Adipose tissue (tissue), 3 donors: ENCODE measurements around the gene CELF2. TPM values are rescaled to one million over a fixed set of nuclear protein-coding genes. Genes with fewer than 3 reads are reported as not detected.

ENCODE experiments used
- H3K27ac ChIP-seq: one replicate; pipeline ENCODE4 v1.5.1; 2013; ENCODE audit warnings: low read depth, low read length
- whole genome bisulfite sequencing, 3 donors: extraction: QIAGEN DNeasy Blood & Tissue Kit; methylation state at CpG; one replicate each; pipeline ENCODE4 v1.1.7; 2013; 5-methylcytosine and 5-hydroxymethylcytosine counted together
- polyA plus RNA-seq, 3 donors: library from polyadenylated mRNA; stranded (reverse); fragments of 200-250 nt; gene quantifications; one replicate each; pipeline ENCODE4 v1.2.3, GENCODE V29; 2013
- donor health status: healthy with polysubstance abuse.
- donor health status: Bipolar disorder and iron deficiency.
- donor health status: healthy.

The CELF2 gene
- polyA plus RNA-seq, 3 donors, result 3.5 to 26.7 (median 26.0) TPM

GRCh38 chr10:11138314-11139033, 120.8 kb downstream of the CELF2 start:
- H3K27ac ChIP-seq, result no peak overlapping the region
- WGBS, 3 donors, result 59 to 86% (median 83%) methylated on average over 9 of the region's 9 CpGs

DNA sequence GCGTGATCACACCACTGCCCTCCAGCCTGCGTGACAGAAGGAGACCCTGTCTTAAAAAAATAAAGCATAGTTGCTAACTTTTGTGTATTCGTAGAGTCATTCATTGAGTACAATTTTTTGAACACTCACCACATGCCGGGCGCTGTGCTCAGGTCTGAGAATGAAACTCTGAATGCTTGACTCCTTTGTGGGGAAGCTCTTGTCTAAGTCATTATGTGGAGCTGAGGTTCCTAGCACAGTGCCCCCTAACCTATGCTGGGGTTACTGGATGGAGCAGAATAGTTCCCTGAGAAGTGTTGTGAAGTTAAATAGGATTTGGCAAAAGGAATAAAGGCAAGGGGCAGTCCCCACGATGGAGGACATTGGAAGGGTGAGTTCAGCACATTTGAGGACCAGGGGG, 123.3 kb downstream of the CELF2 start:
- WGBS, 3 donors, result 87 to 89% (median 88%) methylated on average over 6 of the region's 6 CpGs
- H3K27ac ChIP-seq, result no peak overlapping the region

DNA sequence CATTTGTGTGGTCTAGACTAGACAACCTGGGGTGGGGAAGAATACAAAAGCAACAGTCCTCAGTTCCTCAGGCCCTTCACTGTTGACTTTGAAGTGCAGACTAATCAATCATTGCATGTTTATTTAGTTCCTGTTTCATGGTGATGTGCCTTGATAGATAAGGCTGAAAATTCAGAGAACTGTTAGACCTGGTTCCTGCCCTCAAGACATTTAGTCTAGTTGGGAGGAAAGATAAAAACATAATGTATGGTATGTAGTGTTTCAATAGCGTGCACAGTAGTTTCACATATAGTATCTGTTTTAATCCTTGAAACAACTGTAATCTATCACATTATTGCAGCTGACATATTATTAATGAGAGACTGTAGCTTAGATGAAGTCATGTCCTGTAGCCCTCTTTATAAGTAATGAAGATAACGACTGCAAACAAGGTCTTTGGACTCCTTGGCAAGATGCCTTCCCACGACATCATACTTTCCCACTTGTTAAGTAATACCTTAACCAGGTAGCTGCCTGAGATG, 124.0 kb downstream of the CELF2 start:
- 30 to 52% (median 50%) methylated on average over 3 of the region's 3 CpGs for WGBS, 3 donors
- H3K27ac ChIP-seq, result no peak overlapping the region

DNA sequence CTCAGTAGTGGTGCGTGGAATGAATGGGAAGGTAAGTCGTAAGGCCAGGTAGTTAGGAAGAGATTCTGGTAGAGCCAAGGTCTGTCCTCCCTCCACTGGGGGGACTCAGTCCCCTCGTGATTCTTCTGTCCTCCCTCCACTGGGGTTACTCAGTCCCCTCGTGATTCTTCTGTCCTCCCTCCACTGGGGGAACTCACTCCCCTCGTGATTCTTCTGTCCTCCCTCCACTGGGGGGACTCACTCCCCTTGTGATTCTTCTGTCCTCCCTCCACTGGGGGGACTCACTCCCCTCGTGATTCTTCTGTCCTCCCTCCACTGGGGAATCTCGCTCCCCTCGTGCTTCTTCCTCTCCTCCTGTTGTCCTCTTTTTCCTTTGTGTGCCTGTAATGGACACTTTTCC, 125.1 kb downstream of the CELF2 start:
- no peak overlapping the region for H3K27ac ChIP-seq
- WGBS, 3 donors, result 71 to 85% (median 81%) methylated on average over 8 of the region's 8 CpGs

DNA sequence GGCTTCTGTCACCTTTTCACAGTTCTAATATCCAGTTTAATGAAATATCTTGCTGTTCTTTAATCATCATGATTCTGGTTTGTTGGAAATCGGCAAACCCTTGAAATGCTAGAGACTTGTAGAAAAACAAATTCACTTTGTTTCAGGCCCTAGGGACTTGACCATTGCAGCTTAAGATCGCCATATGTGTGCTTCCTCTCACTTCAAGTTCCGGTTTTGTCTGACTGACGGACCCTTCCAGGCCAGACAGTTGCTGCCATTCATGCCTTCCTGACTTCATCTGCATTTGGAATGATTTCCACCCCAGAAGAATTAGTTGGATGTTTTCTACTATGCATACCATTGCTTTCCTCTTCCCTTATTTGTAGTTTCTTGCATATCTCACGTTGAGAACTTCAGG, 125.6 kb downstream of the CELF2 start:
- 66 to 77% (median 67%) methylated on average over 5 of the region's 5 CpGs for WGBS, 3 donors
- no peak overlapping the region for H3K27ac ChIP-seq

DNA sequence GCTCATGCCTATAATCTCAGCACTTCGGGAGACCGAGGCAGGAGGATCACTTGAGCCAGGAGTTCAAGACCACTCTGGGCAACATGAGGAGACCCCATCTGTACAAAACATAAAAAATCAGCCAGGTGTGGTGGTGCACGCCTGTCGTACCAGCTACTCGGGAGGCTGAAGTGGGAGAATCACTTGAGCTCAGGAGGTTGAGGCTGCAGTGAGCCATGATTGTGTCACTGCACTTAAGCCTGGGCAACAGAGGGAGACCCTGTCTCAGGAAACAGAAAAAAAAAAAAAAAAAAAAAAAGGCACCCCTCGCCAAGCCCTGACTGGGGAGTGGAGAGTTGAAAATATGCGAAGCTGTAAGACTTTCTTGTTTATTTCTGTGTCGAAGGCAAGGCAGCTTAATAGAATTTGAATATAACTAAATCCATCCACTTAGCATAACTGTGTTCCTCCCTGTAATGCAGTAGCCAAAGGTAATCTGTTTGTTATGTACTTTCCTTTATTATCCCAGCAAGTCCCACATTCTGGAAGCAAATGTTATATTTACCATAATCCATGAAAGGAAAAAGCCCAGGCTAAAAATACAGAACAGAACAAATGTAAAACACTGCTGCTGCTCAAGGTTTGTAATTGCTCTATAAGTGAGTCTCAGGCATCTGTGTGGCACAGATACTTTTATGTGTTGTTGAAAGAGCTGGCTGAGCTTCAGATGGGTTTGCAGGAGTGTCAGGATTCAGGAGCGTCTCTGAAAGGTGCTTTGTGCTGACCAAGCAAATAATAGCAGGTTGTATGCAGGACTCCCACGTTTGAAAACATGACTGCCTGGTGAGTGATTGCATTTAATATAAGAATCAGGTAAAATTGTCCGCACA, 127.2 kb downstream of the CELF2 start:
- no peak overlapping the region for H3K27ac ChIP-seq
- 66 to 75% (median 70%) methylated on average over 11 of the region's 11 CpGs for WGBS, 3 donors

- H3K27ac ChIP-seq, result no peak overlapping the region
- WGBS, 3 donors, result 30 to 53% (median 44%) methylated on average over 3 of the region's 3 CpGs
These were observed 127.8 kb downstream of the CELF2 start for GRCh38 chr10:11145495-11145855.

GRCh38 chr10:11146402-11147171, 128.9 kb downstream of the CELF2 start:
- WGBS, 3 donors, result 42 to 63% (median 59%) methylated on average over 6 of the region's 6 CpGs
- H3K27ac ChIP-seq, result no peak overlapping the region

GRCh38 chr10:11147722-11148121, 130.1 kb downstream of the CELF2 start:
- H3K27ac ChIP-seq, result no peak overlapping the region
- WGBS, 3 donors, result 49 to 53% (median 52%) methylated on average over 9 of the region's 9 CpGs

DNA sequence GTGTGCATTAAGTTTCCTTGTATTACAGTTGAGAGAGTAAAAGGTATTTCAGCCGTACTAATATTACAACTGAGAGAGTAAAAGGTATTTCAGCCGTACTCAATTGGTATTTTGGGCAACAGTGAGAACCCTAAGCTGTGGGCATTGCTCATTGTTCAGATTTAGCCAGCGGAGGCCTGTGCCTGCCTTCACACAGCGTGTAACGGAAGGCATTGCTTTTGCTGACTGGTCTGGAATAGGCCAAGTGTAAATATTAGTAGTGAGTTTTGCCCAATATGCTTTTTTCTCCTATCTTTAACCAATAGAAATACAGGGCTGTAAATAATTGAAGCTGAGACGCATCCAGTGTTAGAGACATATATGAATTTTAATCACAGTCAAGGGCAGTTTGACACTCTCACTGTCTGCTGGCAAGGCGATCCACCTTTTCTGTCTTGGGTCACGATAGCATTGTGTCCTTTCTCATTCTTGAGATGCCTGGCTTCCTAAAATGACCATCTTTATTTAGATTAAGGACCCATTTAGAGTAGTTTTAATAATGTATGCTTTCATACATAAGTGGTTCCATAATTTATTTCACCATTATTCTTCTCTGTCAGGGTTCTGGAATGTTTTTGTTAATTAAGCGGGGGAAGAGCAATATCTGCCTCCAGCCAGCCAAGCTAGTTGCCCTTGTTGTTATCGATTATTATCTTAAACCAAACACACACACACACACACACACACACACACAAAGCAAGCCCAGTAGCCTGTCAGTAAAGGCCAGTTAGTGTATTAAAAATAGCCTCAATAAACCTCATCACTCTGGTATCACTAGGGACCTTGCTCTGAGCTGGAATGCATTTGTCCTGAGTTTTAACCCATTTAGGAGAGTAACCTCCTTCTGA, 130.7 kb downstream of the CELF2 start:
- WGBS, 3 donors, result 64 to 85% (median 79%) methylated on average over 10 of the region's 10 CpGs
- no peak overlapping the region for H3K27ac ChIP-seq

DNA sequence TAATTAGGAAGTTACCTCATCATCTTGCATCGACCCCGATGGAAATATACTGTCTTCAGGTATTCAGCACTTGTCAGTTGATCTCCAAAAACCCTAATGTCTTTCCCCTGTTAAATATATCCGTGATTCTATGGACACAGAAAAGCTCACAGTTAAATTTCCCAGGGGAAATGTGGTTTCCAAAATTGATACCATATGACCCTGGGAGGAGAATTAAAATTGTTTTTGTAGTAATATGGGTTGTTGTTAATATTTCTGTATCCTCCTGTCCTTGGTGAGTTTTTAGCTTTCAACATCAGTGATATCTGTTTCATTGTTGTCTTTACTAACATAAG, 132.1 kb downstream of the CELF2 start:
- 36 to 69% (median 46%) methylated on average over 3 of the region's 3 CpGs for WGBS, 3 donors
- no peak overlapping the region for H3K27ac ChIP-seq

- 59 to 65% (median 63%) methylated on average over 3 of the region's 3 CpGs for WGBS, 3 donors
- no peak overlapping the region for H3K27ac ChIP-seq
These were observed 132.6 kb downstream of the CELF2 start for GRCh38 chr10:11150231-11150731.

- no peak overlapping the region for H3K27ac ChIP-seq
- WGBS, 3 donors, result 53 to 69% (median 56%) methylated on average over 5 of the region's 5 CpGs
These were observed 133.3 kb downstream of the CELF2 start for GRCh38 chr10:11150879-11151415.

- no peak overlapping the region for H3K27ac ChIP-seq
- WGBS, 3 donors, result 78 to 95% (median 85%) methylated on average over 5 of the region's 5 CpGs
These were observed 135.1 kb downstream of the CELF2 start for GRCh38 chr10:11152801-11153200.

DNA sequence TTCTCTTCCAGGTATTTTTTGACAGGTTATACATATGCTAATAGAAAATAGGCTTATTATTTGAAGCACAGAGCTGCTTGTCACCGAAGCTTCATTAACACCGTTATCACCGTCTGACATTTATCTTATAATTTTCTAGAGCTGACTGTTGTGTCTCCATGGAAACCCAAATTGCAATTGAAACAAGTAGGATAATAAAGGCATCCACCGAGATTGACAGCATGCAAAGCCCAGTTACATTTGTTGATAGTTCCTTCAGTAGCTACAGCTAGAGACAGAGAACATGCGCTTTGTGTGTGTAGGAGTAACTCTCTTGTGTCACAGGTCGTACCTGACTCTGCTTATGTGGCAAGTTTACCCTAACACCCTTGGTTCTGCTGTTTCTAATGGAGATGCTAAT, 135.6 kb downstream of the CELF2 start:
- WGBS, 3 donors, result 67 to 92% (median 92%) methylated on average over 6 of the region's 6 CpGs
- H3K27ac ChIP-seq, result no peak overlapping the region

GRCh38 chr10:11153766-11154165, 136.1 kb downstream of the CELF2 start:
- 84 to 92% (median 91%) methylated on average over 2 of the region's 2 CpGs for WGBS, 3 donors
- H3K27ac ChIP-seq, result no peak overlapping the region

DNA sequence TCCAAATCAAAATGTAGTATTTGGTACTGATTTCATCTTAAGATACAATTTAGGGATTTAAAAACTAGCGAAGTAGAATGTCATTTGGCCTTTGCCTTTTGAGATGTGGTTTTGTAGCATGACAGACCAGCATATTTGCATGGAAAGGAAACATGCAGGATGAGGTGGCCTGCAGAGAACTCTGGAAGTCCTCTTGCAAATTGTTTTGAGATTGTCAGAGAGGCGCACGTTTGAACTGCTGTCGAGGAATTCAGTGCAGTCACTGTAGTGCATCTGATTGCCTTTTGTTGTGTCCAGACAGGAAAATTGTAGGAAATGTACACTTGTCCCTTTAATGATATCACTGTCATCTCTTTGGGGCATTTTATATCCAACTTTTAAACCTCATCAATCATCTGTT, 136.7 kb downstream of the CELF2 start:
- WGBS, 3 donors, result 56 to 61% (median 57%) methylated on average over 4 of the region's 4 CpGs
- no peak overlapping the region for H3K27ac ChIP-seq
